Neural crest cell (in vitro differentiated cells): Measurements from ENCODE around the gene HS3ST5. TPM values are rescaled to one million over a fixed set of nuclear protein-coding genes. Genes with fewer than 3 reads are reported as not detected.

Experiments
- DNase-seq: peaks from one replicate; pipeline ENCODE4 v3.0.0; 2021; ENCODE audit warnings: low read depth, mixed read lengths, low spot score
- H3K27ac Mint-ChIP-seq: one replicate; pipeline ENCODE4 v1.8.0; 2021; ENCODE audit warnings: mild to moderate bottlenecking, mixed read lengths; ENCODE audit not compliant: unreplicated experiment
- H3K27me3 Mint-ChIP-seq: 2 replicates; pipeline ENCODE4 v1.8.0; 2021; ENCODE audit warnings: low read depth, mild to moderate bottlenecking, mixed read lengths
- H3K36me3 Mint-ChIP-seq: 2 replicates; pipeline ENCODE4 v1.8.0; 2021; ENCODE audit warnings: low read depth, mild to moderate bottlenecking, mixed read lengths
- H3K4me1 Mint-ChIP-seq: 2 replicates; pipeline ENCODE4 v1.8.0; 2021; ENCODE audit warnings: mixed read lengths
- H3K4me3 Mint-ChIP-seq: one replicate; pipeline ENCODE4 v1.8.0; 2021; ENCODE audit warnings: mild to moderate bottlenecking, mixed read lengths
- H3K9me3 Mint-ChIP-seq: 2 replicates; pipeline ENCODE4 v1.8.0; 2021; ENCODE audit warnings: mixed read lengths
- total RNA-seq: library from RNA; stranded (reverse); gene quantifications from 2 replicates; pipeline ENCODE4 v1.2.1, GENCODE V29; 2021
- TF ChIP-seq, protein P1 (sequence below): fragments of 200-600 bp; sonication (generic); conservative IDR thresholded peaks from 2 replicates; pipeline ENCODE4 v1.5.0; 2021; ENCODE audit warnings: antibody characterized with exemption, mild to moderate bottlenecking

HS3ST5 gene
- total RNA-seq, 1 donor from 2014 or later: 0.26 TPM

GRCh38 chr6:114061116-114061515 is 281.7 kb downstream of the HS3ST5 start:
- Mint-ChIP-seq H3K36me3 (no peaks in the 10 kb centered on the region), H3K9me3 (no peaks in the 10 kb centered on the region), H3K27ac (no peak overlapping the region), H3K4me1 (no peaks in the 10 kb centered on the region), H3K4me3 (no peak overlapping the region), H3K27me3 (peaks cover 7% of the 10 kb centered on the region)
- TF ChIP-seq, protein P1, sequence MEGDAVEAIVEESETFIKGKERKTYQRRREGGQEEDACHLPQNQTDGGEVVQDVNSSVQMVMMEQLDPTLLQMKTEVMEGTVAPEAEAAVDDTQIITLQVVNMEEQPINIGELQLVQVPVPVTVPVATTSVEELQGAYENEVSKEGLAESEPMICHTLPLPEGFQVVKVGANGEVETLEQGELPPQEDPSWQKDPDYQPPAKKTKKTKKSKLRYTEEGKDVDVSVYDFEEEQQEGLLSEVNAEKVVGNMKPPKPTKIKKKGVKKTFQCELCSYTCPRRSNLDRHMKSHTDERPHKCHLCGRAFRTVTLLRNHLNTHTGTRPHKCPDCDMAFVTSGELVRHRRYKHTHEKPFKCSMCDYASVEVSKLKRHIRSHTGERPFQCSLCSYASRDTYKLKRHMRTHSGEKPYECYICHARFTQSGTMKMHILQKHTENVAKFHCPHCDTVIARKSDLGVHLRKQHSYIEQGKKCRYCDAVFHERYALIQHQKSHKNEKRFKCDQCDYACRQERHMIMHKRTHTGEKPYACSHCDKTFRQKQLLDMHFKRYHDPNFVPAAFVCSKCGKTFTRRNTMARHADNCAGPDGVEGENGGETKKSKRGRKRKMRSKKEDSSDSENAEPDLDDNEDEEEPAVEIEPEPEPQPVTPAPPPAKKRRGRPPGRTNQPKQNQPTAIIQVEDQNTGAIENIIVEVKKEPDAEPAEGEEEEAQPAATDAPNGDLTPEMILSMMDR: no peak
- DNase-seq: no peak

GRCh38 chr6:114058435-114058834 is 284.4 kb downstream of the HS3ST5 start:
- Mint-ChIP-seq H3K4me3 (no peak overlapping the region), H3K27me3 (no peaks in the 10 kb centered on the region), H3K4me1 (no peaks in the 10 kb centered on the region), H3K36me3 (no peaks in the 10 kb centered on the region), H3K27ac (no peak overlapping the region), H3K9me3 (no peaks in the 10 kb centered on the region)
- DNase-seq: no peak
- TF ChIP-seq, protein P1: no peak

GRCh38 chr6:114055763-114056162 is 287.1 kb downstream of the HS3ST5 start:
- Mint-ChIP-seq H3K27me3 (no peaks in the 10 kb centered on the region), H3K27ac (no peak overlapping the region)

GRCh38 chr6:114055349-114055748 is 287.5 kb downstream of the HS3ST5 start:
- Mint-ChIP-seq H3K27ac (no peak overlapping the region), H3K4me1 (no peaks in the 10 kb centered on the region), H3K36me3 (no peaks in the 10 kb centered on the region), H3K27me3 (no peaks in the 10 kb centered on the region), H3K9me3 (no peaks in the 10 kb centered on the region), H3K4me3 (no peak overlapping the region)
- TF ChIP-seq, protein P1: no peak
- DNase-seq: no peak

More at GRCh38 chr6:114055763-114056162, 287.1 kb downstream of the HS3ST5 start:
- H3K9me3 Mint-ChIP-seq: no peaks in the 10 kb centered on the region
- no peak overlapping the region for H3K4me3 Mint-ChIP-seq
- no peak for DNase-seq
- no peaks in the 10 kb centered on the region for H3K36me3 Mint-ChIP-seq
- TF ChIP-seq, protein P1: no peak
- H3K4me1 Mint-ChIP-seq: no peaks in the 10 kb centered on the region

GRCh38 chr6:114053791-114054190 is 289.0 kb downstream of the HS3ST5 start:
- H3K27ac Mint-ChIP-seq: no peak overlapping the region
- no peak overlapping the region for H3K4me3 Mint-ChIP-seq
- TF ChIP-seq, protein P1: no peak
- H3K27me3 Mint-ChIP-seq: no peaks in the 10 kb centered on the region
- no peak for DNase-seq
- H3K4me1 Mint-ChIP-seq: no peaks in the 10 kb centered on the region
- no peaks in the 10 kb centered on the region for H3K36me3 Mint-ChIP-seq
- no peaks in the 10 kb centered on the region for H3K9me3 Mint-ChIP-seq

- no peaks in the 10 kb centered on the region for H3K27me3 Mint-ChIP-seq
- no peak overlapping the region for H3K27ac Mint-ChIP-seq
- peaks cover 4% of the 10 kb centered on the region for H3K9me3 Mint-ChIP-seq
- H3K4me3 Mint-ChIP-seq: no peak overlapping the region
- DNase-seq: no peak
- no peaks in the 10 kb centered on the region for H3K36me3 Mint-ChIP-seq
- H3K4me1 Mint-ChIP-seq: no peaks in the 10 kb centered on the region
- TF ChIP-seq, protein P1: no peak
These were observed 290.7 kb downstream of the HS3ST5 start for GRCh38 chr6:114052141-114052540.
